ENCODE data around the gene KMT2C. TPM values are rescaled to one million over a fixed set of nuclear protein-coding genes. Genes with fewer than 3 reads are reported as not detected.
"Not testable (repeated sequence)": the region's sequence is repeated elsewhere in the genome, so short reads cannot be mapped to it uniquely, and the experiment has no call there.

Gene KMT2C
- total RNA-seq, 4 donors from 2014 or later, result 59.0 to 73.9 (median 69.5) TPM

DNA sequence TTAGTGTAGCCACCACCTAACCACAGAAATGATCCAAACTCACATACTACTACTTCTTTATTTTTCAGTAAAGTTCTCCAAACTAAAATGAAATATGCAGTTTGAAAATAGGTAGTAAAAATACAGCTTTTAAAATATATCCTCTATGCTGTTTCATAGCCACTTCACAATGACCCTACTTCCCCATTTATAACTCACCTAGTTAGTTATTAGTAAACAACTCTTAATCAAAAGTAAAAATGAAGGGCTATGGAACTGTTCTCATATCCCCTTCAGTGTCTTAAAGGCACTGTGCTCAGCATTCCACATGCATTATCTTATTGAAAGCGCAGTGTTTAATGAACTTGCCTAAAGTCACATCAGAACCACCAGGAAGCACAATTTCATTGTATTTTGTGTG lies 43.5 kb downstream of the KMT2C start:
- Histone ChIP-seq H3K27ac (replicated peaks in 1 of 4) (no peak overlapping the region), H3K4me1 (peaks cover 5 to 50% (median 39%) of the 10 kb centered on the region in 4 donors), H3K9me3 (no peaks in the 10 kb centered on the region), H3K4me3 (no peak overlapping the region), H3K27me3 (no peaks in the 10 kb centered on the region), H3K36me3 (no peaks in the 10 kb centered on the region)
- no peak for TF ChIP-seq POLR2A (IDR thresholded peaks at IDR 0.05; ENCODE audit: low read depth)
- TF ChIP-seq, protein P1, sequence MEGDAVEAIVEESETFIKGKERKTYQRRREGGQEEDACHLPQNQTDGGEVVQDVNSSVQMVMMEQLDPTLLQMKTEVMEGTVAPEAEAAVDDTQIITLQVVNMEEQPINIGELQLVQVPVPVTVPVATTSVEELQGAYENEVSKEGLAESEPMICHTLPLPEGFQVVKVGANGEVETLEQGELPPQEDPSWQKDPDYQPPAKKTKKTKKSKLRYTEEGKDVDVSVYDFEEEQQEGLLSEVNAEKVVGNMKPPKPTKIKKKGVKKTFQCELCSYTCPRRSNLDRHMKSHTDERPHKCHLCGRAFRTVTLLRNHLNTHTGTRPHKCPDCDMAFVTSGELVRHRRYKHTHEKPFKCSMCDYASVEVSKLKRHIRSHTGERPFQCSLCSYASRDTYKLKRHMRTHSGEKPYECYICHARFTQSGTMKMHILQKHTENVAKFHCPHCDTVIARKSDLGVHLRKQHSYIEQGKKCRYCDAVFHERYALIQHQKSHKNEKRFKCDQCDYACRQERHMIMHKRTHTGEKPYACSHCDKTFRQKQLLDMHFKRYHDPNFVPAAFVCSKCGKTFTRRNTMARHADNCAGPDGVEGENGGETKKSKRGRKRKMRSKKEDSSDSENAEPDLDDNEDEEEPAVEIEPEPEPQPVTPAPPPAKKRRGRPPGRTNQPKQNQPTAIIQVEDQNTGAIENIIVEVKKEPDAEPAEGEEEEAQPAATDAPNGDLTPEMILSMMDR (IDR thresholded peaks at IDR 0.05), result no peak
- no peak for TF ChIP-seq POLR2AphosphoS5 (IDR thresholded peaks at IDR 0.05)
- no peak for DNase-seq (ENCODE audit: extremely low spot score)
- intact Hi-C loops (cut with DNase I), result no loop called here
- 100% methylated on average over 1 of the region's 1 CpG for WGBS

DNA sequence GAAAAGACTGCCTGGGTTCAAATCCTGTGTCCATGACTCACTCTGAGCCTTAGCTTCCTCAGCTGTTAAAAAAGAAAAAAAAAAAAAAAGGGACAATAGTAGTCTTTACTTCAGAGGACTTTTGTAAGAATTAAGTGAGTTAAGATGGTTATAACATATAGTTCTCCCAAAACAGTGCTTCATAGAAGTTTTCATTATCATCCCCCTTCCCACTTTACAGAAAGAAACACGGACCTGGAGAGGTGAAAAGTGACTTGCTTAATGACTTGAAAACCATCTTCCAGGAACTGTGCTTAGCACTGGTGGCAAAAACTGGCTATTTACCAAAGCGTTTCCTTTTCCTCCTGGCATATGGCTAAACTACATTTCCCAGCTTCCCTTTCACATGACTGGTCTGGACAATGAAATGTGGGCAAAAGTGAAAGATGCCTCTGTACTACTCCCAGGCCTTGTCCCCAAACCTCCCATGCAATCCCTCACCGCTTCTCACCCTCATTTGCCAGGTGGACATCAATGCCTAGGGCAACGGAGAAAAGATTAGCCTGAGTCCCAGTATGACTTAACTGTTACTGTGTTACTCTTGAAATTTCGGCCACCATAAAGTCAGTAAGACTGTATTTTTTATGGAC lies 49.6 kb downstream of the KMT2C start:
- H3K9me3 ChIP-seq; H3K27me3 ChIP-seq; H3K36me3 ChIP-seq; H3K4me3 ChIP-seq; H3K27ac ChIP-seq (replicated peaks in 1 of 4); intact Hi-C loops (cut with DNase I); DNase-seq (ENCODE audit: extremely low spot score): not testable (repeated sequence)
- peaks cover 11 to 45% (median 39%) of the 10 kb centered on the region in 4 donors for H3K4me1 ChIP-seq
- WGBS, result 54% methylated on average over 5 of the region's 5 CpGs

DNA sequence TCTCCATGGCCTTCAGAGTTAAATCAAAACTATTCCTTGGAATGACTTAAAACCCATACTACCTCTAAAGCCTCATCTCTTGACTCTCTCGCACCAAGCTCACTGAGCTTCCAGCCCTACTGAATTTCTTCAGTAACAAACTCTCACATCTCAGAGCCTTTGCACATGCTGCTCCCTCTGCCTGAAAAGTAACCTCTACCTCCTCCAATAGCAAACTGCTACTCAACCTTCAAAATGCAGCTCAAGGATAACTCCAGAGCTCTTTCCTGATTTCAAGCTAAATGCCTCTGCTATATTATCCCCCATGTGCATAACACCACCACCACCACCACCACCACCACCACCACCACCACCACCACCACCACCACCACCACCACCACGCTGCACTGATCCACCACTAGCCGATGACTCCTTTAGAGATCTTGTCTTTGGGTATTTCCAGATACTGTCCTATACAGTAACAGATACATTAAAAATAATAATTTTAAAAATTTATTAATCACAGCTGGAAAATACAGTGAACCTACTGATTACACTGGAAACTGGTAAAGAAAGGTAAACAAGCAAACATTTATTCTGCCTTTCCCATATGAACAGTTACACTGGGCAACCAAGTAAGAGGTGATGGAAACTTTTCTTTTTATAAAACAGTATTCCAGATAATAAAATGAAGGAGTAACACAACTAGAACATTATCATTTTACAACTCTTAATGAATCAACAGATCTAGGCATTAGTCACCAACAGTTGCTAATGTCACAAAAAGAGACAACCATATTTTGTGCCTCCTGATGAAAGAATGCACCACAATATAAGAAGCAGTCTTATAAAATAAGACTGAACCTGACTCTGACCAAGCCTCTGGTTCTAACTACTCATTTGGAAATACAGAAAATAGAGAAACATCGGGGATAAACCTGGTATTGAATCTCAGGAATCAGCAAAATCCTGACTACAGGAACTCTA lies 51.3 kb downstream of the KMT2C start:
- H3K36me3 ChIP-seq; intact Hi-C loops (cut with DNase I); H3K27ac ChIP-seq (replicated peaks in 1 of 4); H3K9me3 ChIP-seq; H3K27me3 ChIP-seq; DNase-seq (ENCODE audit: extremely low spot score); H3K4me3 ChIP-seq: not testable (repeated sequence)
- H3K4me1 ChIP-seq, result peaks cover 14 to 43% (median 42%) of the 10 kb centered on the region in 4 donors
- WGBS, result 62% methylated on average over 4 of the region's 4 CpGs

DNA sequence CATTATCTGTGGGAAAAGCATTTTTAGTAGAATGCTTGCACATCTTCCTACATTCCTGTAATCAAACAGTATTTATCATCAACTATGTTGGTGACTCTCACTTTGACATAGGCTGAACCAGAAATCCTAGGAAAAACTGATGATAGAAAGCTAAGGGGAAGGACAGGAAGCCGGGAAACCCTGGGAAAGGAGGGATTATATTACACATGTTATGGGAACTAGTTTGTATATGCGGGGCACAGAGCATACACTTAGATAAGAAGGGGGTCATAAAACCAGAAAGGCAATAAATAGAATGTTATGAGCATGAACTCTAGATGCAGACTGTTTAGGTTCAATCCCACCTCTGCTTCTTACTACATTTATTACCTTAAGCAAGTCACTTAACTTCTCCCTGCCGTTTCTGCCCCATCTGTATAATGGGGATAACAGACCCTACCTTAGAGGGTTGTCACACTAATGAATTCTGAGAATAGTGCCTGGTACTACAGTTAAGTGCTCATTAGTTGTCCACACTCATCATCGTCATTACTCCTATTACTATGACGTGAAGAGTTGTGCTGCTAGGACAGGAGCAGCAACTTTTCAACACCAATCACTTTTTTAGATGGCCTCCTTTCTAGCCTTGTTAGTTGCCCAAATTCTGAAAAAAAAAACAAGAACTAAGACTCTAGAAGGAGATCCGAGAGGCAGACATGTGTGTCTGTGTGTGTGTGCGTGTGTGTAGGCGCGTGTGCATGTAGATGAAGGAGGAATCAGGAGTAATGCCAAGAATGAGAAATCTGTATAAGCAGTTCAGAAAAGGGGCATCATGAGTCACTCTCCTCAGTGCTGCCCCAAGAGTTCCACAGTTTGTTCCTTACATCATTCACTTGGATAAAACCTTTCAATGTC lies 52.2 kb downstream of the KMT2C start:
- no peak for DNase-seq (ENCODE audit: extremely low spot score)
- WGBS, result 67% methylated on average over 9 of the region's 9 CpGs
- intact Hi-C loops (cut with DNase I), result no loop called here
- Histone ChIP-seq H3K4me3 (no peak overlapping the region), H3K27me3 (no peaks in the 10 kb centered on the region), H3K36me3 (no peaks in the 10 kb centered on the region), H3K9me3 (no peaks in the 10 kb centered on the region), H3K4me1 (peaks cover 14 to 47% (median 42%) of the 10 kb centered on the region in 4 donors), H3K27ac (replicated peaks in 1 of 4) (no peak overlapping the region)
- TF ChIP-seq, protein P1 (IDR thresholded peaks at IDR 0.05), result no peak
- TF ChIP-seq POLR2A (IDR thresholded peaks at IDR 0.05; ENCODE audit: low read depth), result no peak
- no peak for TF ChIP-seq EP300 (IDR thresholded peaks at IDR 0.05)
- no peak for TF ChIP-seq POLR2AphosphoS5 (IDR thresholded peaks at IDR 0.05)

DNA sequence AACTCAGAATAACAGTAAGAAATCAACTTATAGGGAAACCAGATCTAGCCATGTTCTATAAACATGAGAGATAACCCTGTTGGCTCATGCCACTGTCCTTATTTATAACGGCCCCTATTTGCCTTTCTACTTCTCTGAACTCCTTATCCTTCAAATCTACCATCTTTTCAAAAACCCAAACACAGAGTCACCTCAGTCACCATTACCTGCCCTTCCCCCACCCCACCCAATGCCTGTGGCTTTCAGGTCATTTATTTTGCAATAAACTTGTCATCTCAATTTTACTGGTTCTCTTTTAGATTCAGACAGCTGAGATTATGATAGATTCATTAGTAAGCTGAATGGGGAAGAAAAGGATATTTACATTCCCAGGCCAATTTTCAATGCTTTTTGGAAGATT lies 53.6 kb downstream of the KMT2C start:
- Histone ChIP-seq H3K36me3 (no peaks in the 10 kb centered on the region), H3K4me1 (peaks cover 14 to 47% (median 42%) of the 10 kb centered on the region in 4 donors), H3K27me3 (no peaks in the 10 kb centered on the region), H3K4me3 (no peak overlapping the region), H3K27ac (replicated peaks in 1 of 4) (no peak overlapping the region), H3K9me3 (no peaks in the 10 kb centered on the region)
- no peak for DNase-seq (ENCODE audit: extremely low spot score)
- TF ChIP-seq POLR2AphosphoS5 (IDR thresholded peaks at IDR 0.05) (no peak), EP300 (IDR thresholded peaks at IDR 0.05) (no peak), POLR2A (IDR thresholded peaks at IDR 0.05; ENCODE audit: low read depth) (no peak)
- TF ChIP-seq, protein P1 (IDR thresholded peaks at IDR 0.05), result no peak
- intact Hi-C loops (cut with DNase I), result no loop called here
- 55% methylated on average over 1 of the region's 1 CpG for WGBS

DNA sequence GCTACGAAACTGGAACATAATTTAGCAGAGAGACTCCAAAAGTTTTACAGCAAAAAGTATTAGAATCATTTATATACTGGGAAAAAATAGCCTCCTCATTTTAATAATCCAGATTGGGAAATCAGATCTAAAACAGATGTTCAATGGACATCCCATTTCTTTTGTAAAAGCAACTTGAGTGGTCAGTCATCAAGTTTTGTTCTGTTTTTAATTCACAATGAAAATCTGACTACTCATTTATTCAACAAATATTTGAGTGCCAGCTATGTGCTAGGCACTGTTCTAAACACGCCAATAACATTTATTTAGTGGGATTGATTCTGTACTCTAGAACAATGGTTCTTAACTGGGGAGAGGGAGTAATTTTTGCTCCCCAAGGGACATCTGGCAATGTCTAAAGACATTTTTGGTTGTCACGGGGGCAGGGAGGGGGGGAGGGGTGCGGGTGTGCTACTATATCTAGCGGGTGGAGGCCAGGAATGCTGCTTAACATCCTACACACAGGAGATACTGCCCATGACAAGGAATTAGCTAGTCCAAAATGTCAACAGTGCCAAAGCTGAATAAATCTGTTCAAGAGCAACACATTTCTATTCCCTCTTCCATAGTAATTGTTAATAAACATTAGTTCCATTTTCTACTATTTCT lies 54.7 kb downstream of the KMT2C start:
- peaks cover 14 to 47% (median 42%) of the 10 kb centered on the region in 4 donors for H3K4me1 ChIP-seq
- intact Hi-C loops (cut with DNase I); H3K9me3 ChIP-seq; H3K36me3 ChIP-seq; H3K4me3 ChIP-seq; H3K27ac ChIP-seq (replicated peaks in 1 of 4); DNase-seq (ENCODE audit: extremely low spot score); H3K27me3 ChIP-seq: not testable (repeated sequence)
- WGBS, result 62% methylated on average over 5 of the region's 5 CpGs

DNA sequence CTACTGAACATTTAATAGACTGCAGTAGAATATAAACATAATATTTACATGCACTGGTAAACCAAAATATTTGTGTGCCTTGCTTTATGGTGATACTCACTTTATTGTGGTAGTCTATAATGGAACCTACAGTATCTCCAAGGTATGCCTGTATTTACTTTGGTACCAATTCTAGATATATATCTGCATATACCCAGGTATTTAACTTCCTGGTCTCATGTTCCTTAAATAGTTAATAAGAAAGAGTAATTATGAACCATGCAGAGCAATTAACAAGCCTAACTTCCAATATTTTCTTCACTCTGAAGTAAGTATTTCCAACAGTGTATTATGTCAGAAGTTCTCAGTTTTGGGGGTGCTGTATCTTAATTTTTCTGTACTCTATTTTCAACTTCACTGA lies 57.3 kb downstream of the KMT2C start:
- DNase-seq (ENCODE audit: extremely low spot score); H3K9me3 ChIP-seq; H3K27me3 ChIP-seq; H3K4me3 ChIP-seq; intact Hi-C loops (cut with DNase I); H3K27ac ChIP-seq (replicated peaks in 1 of 4); H3K36me3 ChIP-seq: not testable (repeated sequence)
- H3K4me1 ChIP-seq, result peaks cover 21 to 50% (median 33%) of the 10 kb centered on the region in 4 donors

All from esophagus muscularis mucosa (tissue), 4 donors.